ENCODE results near the gene ADGRL3. TPM values are rescaled to one million over a fixed set of nuclear protein-coding genes. Genes with fewer than 3 reads are reported as not detected.
"Not testable (repeated sequence)": the region's sequence is repeated elsewhere in the genome, so short reads cannot be mapped to it uniquely, and the experiment has no call there.

Gene ADGRL3
- total and polyA plus RNA-seq, 3 experiments from 2014 or later = not detected

GRCh38 chr4:61760820-61761219 lies 560.7 kb downstream of the ADGRL3 start:
- H3K27me3 Mint-ChIP-seq = no peaks in the 10 kb centered on the region
- Histone ChIP-seq H3K9me3 (ENCODE audit: low read length) (no peaks in the 10 kb centered on the region), H3K4me1 (ENCODE audit: insufficient read depth, low read length) (no peaks in the 10 kb centered on the region), H3K4me3 (ENCODE audit: low read length) (no peak overlapping the region), H3K27ac (ENCODE audit: low read depth, low read length) (no peak overlapping the region), H3K36me3 (ENCODE audit: insufficient read depth, low read length) (no peaks in the 10 kb centered on the region), H3K27me3 (ENCODE audit: insufficient read depth, low read length, poor library complexity, severe bottlenecking) (no peaks in the 10 kb centered on the region)
- ChIA-PET POLR2A (no interaction called here), CTCF (no interaction called here)
- no peak for DNase-seq
- H3K27ac Mint-ChIP-seq = peak overlapping the region in 1 of 8 donors; percentile 38
- no peaks in the 10 kb centered on the region for H3K36me3 Mint-ChIP-seq
- no peak overlapping the region for H3K4me3 Mint-ChIP-seq
- peaks cover 0 to 24% (median 8%) of the 10 kb centered on the region in 5 donors for H3K9me3 Mint-ChIP-seq
- H3K4me1 Mint-ChIP-seq = no peaks in the 10 kb centered on the region

GRCh38 chr4:61762722-61763627 lies 562.8 kb downstream of the ADGRL3 start:
- no peak overlapping the region for H3K27ac ChIP-seq (ENCODE audit: low read depth, low read length)
- no peaks in the 10 kb centered on the region for H3K9me3 ChIP-seq (ENCODE audit: low read length)
- no peak overlapping the region for H3K4me3 ChIP-seq (ENCODE audit: low read length)
- H3K27ac Mint-ChIP-seq = no peak overlapping the region
- no peaks in the 10 kb centered on the region for H3K36me3 Mint-ChIP-seq
- CTCF ChIA-PET = no interaction called here
- H3K4me1 ChIP-seq (ENCODE audit: insufficient read depth, low read length) = no peaks in the 10 kb centered on the region
- H3K36me3 ChIP-seq (ENCODE audit: insufficient read depth, low read length) = no peaks in the 10 kb centered on the region
- no peaks in the 10 kb centered on the region for H3K27me3 ChIP-seq (ENCODE audit: insufficient read depth, low read length, poor library complexity, severe bottlenecking)
- H3K4me1 Mint-ChIP-seq = no peaks in the 10 kb centered on the region
- no peak overlapping the region for H3K4me3 Mint-ChIP-seq
- DNase-seq = no peak
- H3K9me3 Mint-ChIP-seq = peaks cover 0 to 21% (median 7%) of the 10 kb centered on the region in 5 donors
- no peaks in the 10 kb centered on the region for H3K27me3 Mint-ChIP-seq
- POLR2A ChIA-PET = no interaction called here

DNA sequence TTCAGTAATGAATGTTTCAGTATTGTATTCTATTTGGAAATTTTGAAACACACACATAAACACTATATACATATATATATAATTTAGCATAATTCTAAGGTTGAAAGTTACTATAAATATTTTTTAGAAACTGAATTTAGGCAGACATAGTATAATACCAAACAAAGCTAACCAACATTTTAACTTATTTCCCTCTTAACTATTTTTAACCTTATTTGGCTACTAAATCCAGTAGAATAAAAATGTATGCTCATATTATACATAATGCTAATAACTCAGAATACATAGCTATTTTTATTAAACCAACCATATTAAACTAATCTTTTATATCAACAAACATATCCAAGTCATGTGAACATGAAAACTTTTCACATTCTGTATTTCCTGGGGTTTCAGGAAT lies 563.6 kb downstream of the ADGRL3 start:
- H3K9me3 ChIP-seq (ENCODE audit: low read length) = no peaks in the 10 kb centered on the region
- CTCF ChIA-PET = no interaction called here
- no peaks in the 10 kb centered on the region for H3K4me1 ChIP-seq (ENCODE audit: insufficient read depth, low read length)
- H3K36me3 ChIP-seq (ENCODE audit: insufficient read depth, low read length) = no peaks in the 10 kb centered on the region
- no peak overlapping the region for H3K4me3 Mint-ChIP-seq
- peaks cover 0 to 27% (median 13%) of the 10 kb centered on the region in 5 donors for H3K9me3 Mint-ChIP-seq
- H3K27ac Mint-ChIP-seq = no peak overlapping the region
- H3K27me3 Mint-ChIP-seq = no peaks in the 10 kb centered on the region
- no peak overlapping the region for H3K4me3 ChIP-seq (ENCODE audit: low read length)
- POLR2A ChIA-PET = no interaction called here
- H3K27ac ChIP-seq (ENCODE audit: low read depth, low read length) = no peak overlapping the region
- no peaks in the 10 kb centered on the region for H3K4me1 Mint-ChIP-seq
- no peak for DNase-seq
- H3K27me3 ChIP-seq (ENCODE audit: insufficient read depth, low read length, poor library complexity, severe bottlenecking) = no peaks in the 10 kb centered on the region
- H3K36me3 Mint-ChIP-seq = no peaks in the 10 kb centered on the region

DNA sequence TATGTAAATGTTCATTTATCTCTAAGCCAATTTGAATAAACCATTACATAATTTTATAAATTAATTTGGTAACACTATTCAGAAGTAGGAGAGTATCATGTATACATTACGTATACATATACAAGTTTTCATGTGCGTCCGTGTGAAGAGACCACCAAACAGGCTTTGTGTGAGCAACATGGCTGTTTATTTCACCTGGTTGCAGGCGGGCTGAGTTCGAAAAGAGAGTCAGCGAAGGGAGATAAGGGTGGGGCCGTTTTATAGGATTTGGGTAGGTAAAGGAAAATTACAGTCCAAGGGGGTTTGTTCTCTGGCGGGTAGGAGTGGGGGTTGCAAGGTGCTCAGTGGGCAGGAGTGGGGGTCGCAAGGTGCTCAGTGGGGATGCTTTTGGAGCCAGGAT lies 564.0 kb downstream of the ADGRL3 start:
- H3K27me3 ChIP-seq (ENCODE audit: insufficient read depth, low read length, poor library complexity, severe bottlenecking); POLR2A ChIA-PET; H3K36me3 ChIP-seq (ENCODE audit: insufficient read depth, low read length); H3K27ac ChIP-seq (ENCODE audit: low read depth, low read length); H3K4me3 Mint-ChIP-seq; H3K4me1 ChIP-seq (ENCODE audit: insufficient read depth, low read length); DNase-seq; H3K27me3 Mint-ChIP-seq; H3K9me3 ChIP-seq (ENCODE audit: low read length); H3K4me1 Mint-ChIP-seq; CTCF ChIA-PET; H3K4me3 ChIP-seq (ENCODE audit: low read length); H3K27ac Mint-ChIP-seq; H3K36me3 Mint-ChIP-seq: not testable (repeated sequence)
- peaks cover 0 to 27% (median 13%) of the 10 kb centered on the region in 5 donors for H3K9me3 Mint-ChIP-seq

- H3K4me3 ChIP-seq (ENCODE audit: low read length); H3K4me1 Mint-ChIP-seq; H3K4me3 Mint-ChIP-seq; H3K27me3 ChIP-seq (ENCODE audit: insufficient read depth, low read length, poor library complexity, severe bottlenecking); H3K27me3 Mint-ChIP-seq; H3K9me3 ChIP-seq (ENCODE audit: low read length); DNase-seq; H3K27ac Mint-ChIP-seq; H3K36me3 ChIP-seq (ENCODE audit: insufficient read depth, low read length); POLR2A ChIA-PET; H3K4me1 ChIP-seq (ENCODE audit: insufficient read depth, low read length); CTCF ChIA-PET; H3K27ac ChIP-seq (ENCODE audit: low read depth, low read length); H3K36me3 Mint-ChIP-seq: not testable (repeated sequence)
- H3K9me3 Mint-ChIP-seq = peaks cover 5 to 30% (median 19%) of the 10 kb centered on the region in 5 donors
Observed at GRCh38 chr4:61769444-61770167, 569.5 kb downstream of the ADGRL3 start.

- Histone ChIP-seq H3K27me3 (ENCODE audit: insufficient read depth, low read length, poor library complexity, severe bottlenecking) (no peaks in the 10 kb centered on the region), H3K4me3 (ENCODE audit: low read length) (no peak overlapping the region), H3K9me3 (ENCODE audit: low read length) (no peaks in the 10 kb centered on the region), H3K27ac (ENCODE audit: low read depth, low read length) (no peak overlapping the region), H3K36me3 (ENCODE audit: insufficient read depth, low read length) (no peaks in the 10 kb centered on the region), H3K4me1 (ENCODE audit: insufficient read depth, low read length) (no peaks in the 10 kb centered on the region)
- POLR2A ChIA-PET = no interaction called here
- Mint-ChIP-seq H3K27me3 (no peaks in the 10 kb centered on the region), H3K4me1 (no peaks in the 10 kb centered on the region), H3K27ac (no peak overlapping the region), H3K36me3 (no peaks in the 10 kb centered on the region), H3K4me3 (no peak overlapping the region), H3K9me3 (peaks cover 5 to 32% (median 19%) of the 10 kb centered on the region in 5 donors)
- CTCF ChIA-PET = no interaction called here
- DNase-seq = no peak
Observed at GRCh38 chr4:61770456-61770855, 570.3 kb downstream of the ADGRL3 start.

GRCh38 chr4:61771056-61771455 lies 570.9 kb downstream of the ADGRL3 start:
- Mint-ChIP-seq H3K4me1 (no peaks in the 10 kb centered on the region), H3K9me3 (peaks cover 3 to 34% (median 19%) of the 10 kb centered on the region in 5 donors), H3K4me3 (no peak overlapping the region), H3K36me3 (no peaks in the 10 kb centered on the region), H3K27me3 (no peaks in the 10 kb centered on the region), H3K27ac (no peak overlapping the region)
- ChIA-PET POLR2A (no interaction called here), CTCF (no interaction called here)
- H3K9me3 ChIP-seq (ENCODE audit: low read length) = no peaks in the 10 kb centered on the region
- H3K4me1 ChIP-seq (ENCODE audit: insufficient read depth, low read length) = no peaks in the 10 kb centered on the region
- H3K36me3 ChIP-seq (ENCODE audit: insufficient read depth, low read length) = no peaks in the 10 kb centered on the region
- no peak overlapping the region for H3K27ac ChIP-seq (ENCODE audit: low read depth, low read length)
- DNase-seq = no peak
- H3K27me3 ChIP-seq (ENCODE audit: insufficient read depth, low read length, poor library complexity, severe bottlenecking) = no peaks in the 10 kb centered on the region
- H3K4me3 ChIP-seq (ENCODE audit: low read length) = no peak overlapping the region

- no peaks in the 10 kb centered on the region for H3K4me1 Mint-ChIP-seq
- Histone ChIP-seq H3K27me3 (ENCODE audit: insufficient read depth, low read length, poor library complexity, severe bottlenecking) (no peaks in the 10 kb centered on the region), H3K27ac (ENCODE audit: low read depth, low read length) (no peak overlapping the region), H3K4me1 (ENCODE audit: insufficient read depth, low read length) (no peaks in the 10 kb centered on the region), H3K4me3 (ENCODE audit: low read length) (no peak overlapping the region), H3K9me3 (ENCODE audit: low read length) (no peaks in the 10 kb centered on the region), H3K36me3 (ENCODE audit: insufficient read depth, low read length) (no peaks in the 10 kb centered on the region)
- no peak for DNase-seq
- H3K4me3 Mint-ChIP-seq = no peak overlapping the region
- H3K27ac Mint-ChIP-seq = no peak overlapping the region
- ChIA-PET POLR2A (no interaction called here), CTCF (no interaction called here)
- no peaks in the 10 kb centered on the region for H3K36me3 Mint-ChIP-seq
- no peaks in the 10 kb centered on the region for H3K27me3 Mint-ChIP-seq
- H3K9me3 Mint-ChIP-seq = peaks cover 3 to 30% (median 19%) of the 10 kb centered on the region in 5 donors
Observed at GRCh38 chr4:61772126-61772525, 572.0 kb downstream of the ADGRL3 start.
